Adrenal gland (tissue), 12 donors: ENCODE results near the gene PLCB1. TPM values are rescaled to one million over a fixed set of nuclear protein-coding genes. Genes with fewer than 3 reads are reported as not detected.

Experiments
- DNase-seq, 7 donors: peaks; one replicate each; pipeline ENCODE4 v3.0.0-alpha.2; 2019 to 2020
- H3K27ac ChIP-seq, 5 donors: fragments of 200-600 bp; sonication (generic) in 4 of 5; 1 replicate in 3 of 5; 2 replicates in 2 of 5; pipeline versions ENCODE4 v1.5.1 to v1.8.0; 2016 to 2020; ENCODE audit warnings: mild to moderate bottlenecking in 1 of 5
- H3K27me3 ChIP-seq: fragments of 200-600 bp; 2 replicates; pipeline ENCODE4 v1.8.0; 2021
- H3K36me3 ChIP-seq, 2 donors: fragments of 200-600 bp; replicated peaks in 1 of 2; 1 replicate in 1 of 2; 2 replicates in 1 of 2; pipeline versions ENCODE4 v1.5.1 to v1.8.0; 2018 to 2022
- H3K4me1 ChIP-seq, 2 donors: fragments of 200-600 bp; replicated peaks in 1 of 2; 1 replicate in 1 of 2; 2 replicates in 1 of 2; pipeline versions ENCODE4 v1.5.1 to v1.8.0; 2018 to 2021
- H3K4me3 ChIP-seq, 4 donors: fragments of 200-600 bp; sonication (generic) in 3 of 4; one replicate each; pipeline ENCODE4 v1.5.1; 2016 to 2018
- H3K9me3 ChIP-seq, 3 donors: fragments of 200-600 bp; sonication (generic) in 1 of 3; replicated peaks in 1 of 3; 1 replicate in 2 of 3; 2 replicates in 1 of 3; pipeline versions ENCODE4 v1.5.1 to v1.8.0; 2016 to 2021
- CTCF ChIP-seq, 6 experiments: fragments of 450-650 bp in 4 of 6; fragments of 200-600 bp in 2 of 6; sonication (generic) in 1 of 6; IDR thresholded peaks; 1 replicate in 5 of 6; 2 replicates in 1 of 6; pipeline versions ENCODE4 v1.5.1 to v1.8.0; 2016 to 2021; ENCODE audit warnings: antibody characterized with exemption in 6 of 6, mild to moderate bottlenecking in 2 of 6, moderate library complexity in 1 of 6
- POLR2A ChIP-seq, 2 donors: fragments of 450-650 bp; IDR thresholded peaks; one replicate each; pipeline ENCODE4 v1.6.1; 2017; ENCODE audit warnings: antibody characterized with exemption in 2 of 2, mild to moderate bottlenecking in 2 of 2, moderate library complexity in 1 of 2
- WGBS, 4 donors: extraction: QIAGEN DNeasy Blood & Tissue Kit in 2 of 4; methylation state at CpG; one replicate each; pipeline versions ENCODE4 v1.1.5 to v1.1.7; 2013 to 2017; 5-methylcytosine and 5-hydroxymethylcytosine counted together
- intact Hi-C, 2 donors: fragments of 100-400 bp; cut with DNase I; formaldehyde crosslinking; loops; one replicate each; pipeline versions ENCODE4 v1.14.1 to v1.15.0; 2022 to 2023
- polyA plus RNA-seq, 3 donors: library from polyadenylated mRNA; stranded (reverse); fragments of 200-250 nt in 2 of 3; fragments of 350-450 nt in 1 of 3; fragmentation: Illumina TruSeq in 1 of 3; extraction: RNeasy Lipid Tissue Mini Kit (QIAGEN cat#74804) in 1 of 3; gene quantifications; one replicate each; pipeline ENCODE4 v1.2.3, GENCODE V29; 2013 to 2014
- total RNA-seq, 9 donors: library from RNA; depleted of rRNA in 4 of 9; stranded (reverse); fragments of >200 nt in 4 of 9; fragments of 120-200 nt in 1 of 9; fragmentation: NEBNext Ultra II Directional in 1 of 9; extraction: Animal tissue kit (Norgen Biotek cat#: 25700) in 1 of 9; gene quantifications; one replicate each; pipeline versions ENCODE4 v1.1.0 to v1.2.4, GENCODE V29; 2013 to 2023
- donor health status: healthy with polysubstance abuse.
- donor health status: Bipolar disorder and iron deficiency.
- donor health status: DM: yes; HTN: yes; CAD: no.
- donor health status: DM: no; HTN: no; CAD: no.
- donor health status: DM: no; HTN: no; CAD: no.
- donor health status: DM: yes; HTN: yes; CAD: no.

PLCB1 gene
- total and polyA plus RNA-seq, 12 donors: 7.7 to 56.6 (median 27.9) TPM

GRCh38 chr20:8700756-8701155 is 568.7 kb downstream of the PLCB1 start:
- H3K4me1 ChIP-seq: no peaks in the 10 kb centered on the region
- no peaks in the 10 kb centered on the region for H3K9me3 ChIP-seq
- no peak for DNase-seq
- TF ChIP-seq POLR2A (IDR thresholded peaks at IDR 0.05): no peak
- TF ChIP-seq CTCF (IDR thresholded peaks at IDR 0.05): no peak
- no peak overlapping the region for H3K4me3 ChIP-seq
- H3K36me3 ChIP-seq: no peaks in the 10 kb centered on the region
- 76 to 96% (median 88%) methylated on average over 2 of the region's 2 CpGs for WGBS, 4 donors
- no peaks in the 10 kb centered on the region for H3K27me3 ChIP-seq
- intact Hi-C loops: no loop called here
- no peak overlapping the region for H3K27ac ChIP-seq

GRCh38 chr20:8706961-8707700 is 575.1 kb downstream of the PLCB1 start:
- intact Hi-C loops: no loop called here
- Histone ChIP-seq H3K9me3 (no peaks in the 10 kb centered on the region), H3K4me1 (no peaks in the 10 kb centered on the region), H3K36me3 (no peaks in the 10 kb centered on the region), H3K4me3 (no peak overlapping the region), H3K27me3 (no peaks in the 10 kb centered on the region), H3K27ac (no peak overlapping the region)
- WGBS, 4 donors: 88 to 93% (median 89%) methylated on average over 5 of the region's 5 CpGs
- TF ChIP-seq CTCF (IDR thresholded peaks at IDR 0.05) (no peak), POLR2A (IDR thresholded peaks at IDR 0.05) (no peak)
- no peak for DNase-seq

- TF ChIP-seq CTCF (IDR thresholded peaks at IDR 0.05) (no peak), POLR2A (IDR thresholded peaks at IDR 0.05) (no peak)
- no peak for DNase-seq
- intact Hi-C loops: loop anchor here in 1 of 2 donors (10.0 kb wide), 1 partner anchor 685 kb away; no protein-coding TSS in a partner anchor
These were observed 577.6 kb downstream of the PLCB1 start for GRCh38 chr20:8709627-8710026.

GRCh38 chr20:8711501-8711900 is 579.4 kb downstream of the PLCB1 start:
- H3K36me3 ChIP-seq: no peaks in the 10 kb centered on the region
- H3K9me3 ChIP-seq: no peaks in the 10 kb centered on the region
- WGBS, 4 donors: 87 to 92% (median 90%) methylated on average over 3 of the region's 3 CpGs
- TF ChIP-seq POLR2A (IDR thresholded peaks at IDR 0.05): no peak
- no peak for TF ChIP-seq CTCF (IDR thresholded peaks at IDR 0.05)
- H3K4me3 ChIP-seq: no peak overlapping the region
- DNase-seq: no peak
- intact Hi-C loops: loop anchor here in 1 of 2 donors (10.0 kb wide), 1 partner anchor 687 kb away; no protein-coding TSS in a partner anchor
- H3K4me1 ChIP-seq: no peaks in the 10 kb centered on the region
- no peak overlapping the region for H3K27ac ChIP-seq
- no peaks in the 10 kb centered on the region for H3K27me3 ChIP-seq

More at GRCh38 chr20:8709627-8710026, 577.6 kb downstream of the PLCB1 start:
- no peaks in the 10 kb centered on the region for H3K9me3 ChIP-seq
- no peaks in the 10 kb centered on the region for H3K4me1 ChIP-seq
- H3K27ac ChIP-seq: no peak overlapping the region
- no peaks in the 10 kb centered on the region for H3K36me3 ChIP-seq
- H3K4me3 ChIP-seq: no peak overlapping the region
- no peaks in the 10 kb centered on the region for H3K27me3 ChIP-seq
- WGBS, 4 donors: 69 to 78% (median 78%) methylated on average over 3 of the region's 3 CpGs
